Fibroblast of the aortic adventitia (primary cell): ENCODE results near the gene ROCK1. TPM values are rescaled to one million over a fixed set of nuclear protein-coding genes. Genes with fewer than 3 reads are reported as not detected.
A peak's percentile ranks its signal among the peaks of the same experiment; 100 is the strongest.

Experiments
- DNase-seq: peaks from one replicate; pipeline ENCODE4 v3.0.0-alpha.2; 2010; ENCODE audit warnings: low read depth
- H3K4me3 ChIP-seq: 2 replicates; pipeline ENCODE4 v1.5.1; 2011; ENCODE audit warnings: low read depth, mild to moderate bottlenecking, control low read depth, low read length, moderate library complexity
- CTCF ChIP-seq: IDR thresholded peaks from 2 replicates; pipeline ENCODE4 v1.5.1; 2011; ENCODE audit warnings: mild to moderate bottlenecking, low read length, control low read depth, inconsistent platforms; ENCODE audit not compliant: insufficient read depth
- total RNA-seq: library from RNA; depleted of rRNA; stranded (reverse); fragments of >200 nt; gene quantifications from 2 replicates; pipeline ENCODE4 v1.2.3, GENCODE V29; 2012; ENCODE audit warnings: low replicate concordance

ROCK1 gene
- total RNA-seq, 1 donor: 56.4 TPM

DNA sequence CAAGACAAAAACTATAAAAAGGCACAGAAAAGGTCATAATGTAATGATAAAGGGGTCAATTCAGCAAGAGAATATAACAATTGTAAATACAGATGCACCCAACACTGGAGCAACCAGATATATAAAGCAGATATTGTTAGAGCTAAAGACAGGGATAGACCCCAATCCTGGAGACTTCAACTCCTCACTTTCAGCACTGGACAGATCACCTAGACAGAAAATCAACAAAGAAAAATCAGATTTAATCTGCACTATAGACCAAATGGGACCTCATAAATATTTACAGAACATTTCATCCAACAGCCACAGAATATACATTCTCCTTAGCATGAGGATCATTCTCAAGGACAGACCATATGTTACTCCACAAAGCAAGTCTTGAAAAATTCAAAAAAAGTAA is 114.2 kb downstream of the ROCK1 start:
- no peak for DNase-seq
- H3K4me3 ChIP-seq: no peak overlapping the region
- TF ChIP-seq CTCF: no peak

DNA sequence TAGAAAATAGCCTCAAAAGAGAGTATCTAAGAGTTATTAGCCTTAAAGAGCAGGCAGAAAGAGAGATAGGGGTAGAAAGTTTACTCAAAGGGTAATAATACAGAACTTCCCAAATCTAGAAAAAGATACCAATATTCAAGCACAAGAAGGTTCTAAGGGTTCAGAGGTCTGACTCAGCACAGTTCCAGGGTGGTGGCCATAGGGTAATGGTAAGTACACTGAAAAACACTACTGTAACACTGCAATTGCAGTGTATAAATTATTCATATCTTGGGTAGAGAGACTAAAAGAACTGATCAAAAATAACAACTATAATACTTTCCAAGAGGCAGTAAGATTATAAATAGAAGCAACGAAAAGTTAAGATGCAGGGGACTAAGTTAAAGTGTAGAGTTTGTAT is 115.2 kb downstream of the ROCK1 start:
- no peak for DNase-seq
- no peak overlapping the region for H3K4me3 ChIP-seq
- no peak for TF ChIP-seq CTCF

GRCh38 chr18:20988726-20989125 is 122.9 kb downstream of the ROCK1 start:
- no peak for TF ChIP-seq CTCF

GRCh38 chr18:20975077-20975476 is 136.5 kb downstream of the ROCK1 start:
- no peak for DNase-seq
- no peak overlapping the region for H3K4me3 ChIP-seq
- TF ChIP-seq CTCF: no peak

More at GRCh38 chr18:20988726-20989125, 122.9 kb downstream of the ROCK1 start:
- DNase-seq: no peak
- no peak overlapping the region for H3K4me3 ChIP-seq

DNA sequence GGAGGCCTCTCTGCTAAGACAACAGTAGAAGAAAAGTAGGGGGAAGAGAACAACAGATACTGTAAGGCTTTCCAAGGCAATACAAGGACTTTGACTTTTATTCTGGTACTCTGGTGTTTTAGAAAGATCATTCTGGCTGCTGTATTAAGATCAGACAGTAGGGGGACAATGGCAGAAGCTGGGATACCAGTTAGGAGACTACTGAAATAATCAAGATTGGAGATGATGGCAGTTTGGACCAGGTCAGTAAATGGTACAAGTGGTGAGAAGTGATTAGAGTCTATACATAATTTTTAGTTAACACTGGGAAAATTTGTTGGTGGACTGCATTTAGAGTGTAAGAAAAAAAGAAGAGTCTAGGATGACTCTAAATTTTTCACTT is 139.7 kb downstream of the ROCK1 start:
- DNase-seq: peak; percentile 37
- TF ChIP-seq CTCF: peak; percentile 62

GRCh38 chr18:20966795-20967194 is 144.8 kb downstream of the ROCK1 start:
- peak; percentile 19 for DNase-seq
- TF ChIP-seq CTCF: no peak
- no peak overlapping the region for H3K4me3 ChIP-seq

More for the DNA sequence above, 139.7 kb downstream of the ROCK1 start:
- no peak overlapping the region for H3K4me3 ChIP-seq

GRCh38 chr18:20963027-20963426 is 148.6 kb downstream of the ROCK1 start:
- H3K4me3 ChIP-seq: no peak overlapping the region
- no peak for TF ChIP-seq CTCF
- DNase-seq: no peak
